GM19328 (cell line): Measurements from ENCODE around the gene CNTN4.

Experiments used
- ATAC-seq: cut with Tn5 transposase; IDR thresholded peaks from one replicate; pipeline ENCODE4 v1.9.1; 2021; ENCODE audit warnings: mild to moderate bottlenecking, moderate library complexity; ENCODE audit not compliant: unreplicated experiment

Gene CNTN4

DNA sequence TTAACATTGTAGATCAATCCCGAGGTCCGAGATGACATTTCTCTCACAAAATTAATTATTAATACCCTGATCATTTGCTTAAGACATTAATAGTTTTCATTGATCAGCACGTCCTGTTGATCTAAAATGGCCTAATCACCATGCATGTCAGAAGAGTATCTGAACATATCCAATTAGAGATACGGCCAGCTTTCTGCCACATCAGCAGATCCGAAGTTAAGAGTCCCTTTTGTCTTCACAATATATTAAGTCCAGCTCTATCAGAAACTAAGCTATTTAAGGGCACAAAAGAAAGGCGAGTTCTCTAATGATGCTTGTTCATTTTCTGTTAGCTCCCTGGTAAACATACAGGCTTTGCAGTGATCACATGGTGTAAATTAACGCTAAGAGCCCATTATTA is 470.3 kb downstream of the CNTN4 start:
- ATAC-seq: no peak

DNA sequence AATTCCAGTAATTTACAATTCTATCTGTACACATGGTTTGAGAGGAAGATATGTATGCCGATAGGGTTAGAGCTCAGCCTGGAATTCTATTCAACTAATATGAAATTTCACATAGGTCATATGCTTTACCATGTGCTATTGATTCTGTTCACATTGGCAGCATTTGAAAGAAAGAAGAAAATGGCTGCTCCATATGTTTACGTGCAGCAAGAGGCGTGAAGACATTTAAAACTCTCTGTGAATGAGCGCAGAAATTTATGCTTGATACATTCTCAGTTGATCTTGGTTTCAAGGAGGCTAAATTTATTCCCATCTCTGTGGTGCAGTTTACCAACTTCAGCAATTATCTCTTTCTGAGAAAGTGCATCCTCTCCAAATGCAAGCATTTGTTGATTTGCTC is 478.9 kb downstream of the CNTN4 start:
- ATAC-seq: no peak

DNA sequence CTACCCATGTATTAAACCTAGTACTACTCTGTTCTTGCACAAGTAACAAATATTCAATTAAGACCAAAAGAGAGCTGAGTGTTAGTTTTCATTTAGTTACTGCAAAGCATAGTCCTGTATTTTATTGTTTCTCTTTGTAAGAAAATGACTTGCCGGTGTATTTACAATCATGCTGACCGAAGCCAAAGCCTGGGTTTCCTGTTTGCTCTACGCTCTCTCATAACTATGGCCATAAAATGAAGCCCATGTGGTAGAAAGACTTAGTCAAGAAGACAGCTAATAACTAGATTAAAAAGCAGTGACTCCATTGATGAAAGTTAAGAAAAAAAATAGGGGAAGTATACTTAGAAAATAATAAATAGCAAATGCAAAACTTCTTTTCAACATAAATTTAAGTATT is 479.9 kb downstream of the CNTN4 start:
- ATAC-seq: no peak

DNA sequence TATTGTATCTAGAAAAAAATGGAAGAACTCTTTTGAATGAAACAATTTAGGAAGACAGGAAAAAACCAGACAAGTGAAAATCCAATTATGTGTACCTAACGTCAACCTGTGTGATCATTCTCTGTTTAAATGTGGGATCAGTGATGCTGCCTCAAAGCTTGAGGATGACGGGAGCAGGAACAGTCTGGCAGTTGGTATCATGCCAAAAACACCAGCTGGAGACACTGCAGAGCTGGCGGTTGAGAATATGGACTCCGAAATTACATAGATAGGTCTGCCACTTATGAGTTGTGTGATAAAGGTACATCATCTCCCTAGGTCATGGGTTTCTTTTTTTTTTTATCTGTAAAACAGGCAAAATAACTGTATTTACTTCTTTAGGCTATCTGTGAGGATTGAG is 480.5 kb downstream of the CNTN4 start:
- ATAC-seq: no peak

DNA sequence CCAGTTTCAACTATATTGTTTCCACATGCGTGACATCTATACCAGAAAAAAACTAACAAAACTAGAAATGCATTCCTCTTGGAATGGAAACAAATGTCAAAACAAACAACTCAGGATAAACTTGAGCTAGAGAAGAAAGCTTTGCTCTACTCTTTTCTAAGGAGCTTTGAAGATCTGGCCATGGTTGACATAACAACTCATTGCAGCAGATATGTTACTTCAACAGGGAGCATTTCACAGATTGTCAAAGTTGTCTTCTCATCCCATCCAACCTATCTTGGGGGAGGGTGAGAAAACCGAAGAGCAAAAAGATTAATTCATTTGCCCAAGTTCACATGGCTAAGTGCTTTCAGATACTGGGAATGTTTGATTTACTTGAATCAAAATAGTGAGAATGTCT is 484.4 kb downstream of the CNTN4 start:
- no peak for ATAC-seq

DNA sequence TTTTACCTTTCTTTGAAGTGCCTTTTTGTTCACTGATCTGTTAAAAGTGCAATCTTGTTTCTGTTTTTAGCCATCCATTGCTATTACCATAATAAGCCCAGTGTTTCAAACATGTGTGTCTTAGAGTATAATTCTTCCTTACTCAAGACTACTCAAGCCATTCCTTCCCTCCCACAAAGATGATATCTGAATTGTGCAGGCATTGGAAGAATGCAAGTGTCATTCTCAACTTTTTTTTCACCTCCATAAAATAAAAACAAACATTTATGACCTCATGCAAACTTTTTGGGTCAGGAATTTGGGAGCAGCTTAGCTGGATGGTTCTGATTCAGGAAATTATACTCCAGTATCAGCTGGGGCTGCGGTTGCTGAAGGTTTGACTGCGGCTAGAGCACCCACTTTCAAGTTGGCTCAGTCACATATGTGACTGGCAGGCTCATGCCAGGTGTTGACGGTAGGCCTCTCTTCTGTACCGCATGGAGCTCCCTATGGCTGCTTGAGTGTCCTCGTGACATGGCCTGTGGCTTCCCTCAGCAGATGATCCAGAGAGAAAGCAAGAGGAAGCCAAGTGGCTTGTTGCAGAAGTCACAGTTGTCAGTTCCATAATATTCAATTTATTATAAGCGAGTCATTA is 490.8 kb downstream of the CNTN4 start:
- no peak for ATAC-seq

DNA sequence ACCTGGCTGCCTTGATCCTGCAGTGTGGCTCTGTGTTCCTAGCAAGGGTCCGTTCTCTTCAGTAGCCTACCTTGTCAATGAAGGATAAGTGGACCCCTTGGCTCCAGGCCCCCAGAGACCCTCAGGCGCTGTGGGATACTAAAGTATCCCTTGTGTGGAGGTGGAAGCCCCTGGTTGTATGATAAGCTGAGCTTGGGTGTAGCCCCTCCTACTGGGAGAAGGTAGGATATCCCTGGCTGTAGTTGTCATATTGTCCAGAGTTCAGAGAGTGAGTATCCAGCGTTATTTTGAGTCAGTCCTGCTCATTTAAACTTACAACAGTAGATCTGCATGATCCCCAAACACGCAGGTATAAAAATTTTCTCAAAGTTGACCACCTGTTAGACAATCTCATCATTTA is 496.8 kb downstream of the CNTN4 start:
- ATAC-seq: no peak

DNA sequence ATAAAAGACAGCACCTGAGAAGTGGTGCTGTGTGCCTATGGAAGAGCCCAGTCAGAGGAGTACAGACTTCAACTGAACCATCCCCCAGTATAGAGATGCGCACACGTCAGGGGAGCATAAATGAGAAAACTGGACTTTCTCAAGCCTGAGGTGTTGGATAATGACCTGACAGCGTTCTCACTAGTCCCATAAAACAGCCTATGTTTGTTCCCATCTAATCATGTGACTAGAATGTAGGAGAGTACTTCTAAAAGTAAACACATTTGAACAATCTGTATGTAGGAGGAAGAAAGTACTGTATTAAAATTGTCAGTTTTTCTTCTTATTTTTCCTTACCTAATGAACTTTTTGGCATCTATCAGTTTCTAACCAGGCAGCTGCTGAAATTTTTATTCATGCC is 498.9 kb downstream of the CNTN4 start:
- ATAC-seq: no peak

DNA sequence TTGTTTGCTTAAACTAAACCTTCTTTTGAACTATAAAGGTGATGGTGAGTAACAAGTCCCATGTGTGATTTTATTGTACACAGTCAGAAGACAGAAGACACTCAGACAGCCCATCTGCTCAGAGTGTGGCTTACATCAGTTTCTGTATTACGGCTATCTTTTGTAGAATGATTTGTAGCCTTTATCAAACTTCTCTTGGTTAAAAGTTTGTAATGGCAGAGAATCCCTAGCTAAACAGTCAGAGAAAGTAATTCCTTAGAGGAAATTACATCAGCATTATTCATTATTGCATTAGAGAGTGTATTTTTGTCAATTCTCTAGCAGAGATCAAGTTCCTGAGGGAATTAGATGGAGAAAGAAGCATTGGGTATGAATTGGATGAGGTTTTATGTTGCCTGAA is 500.8 kb downstream of the CNTN4 start:
- no peak for ATAC-seq

DNA sequence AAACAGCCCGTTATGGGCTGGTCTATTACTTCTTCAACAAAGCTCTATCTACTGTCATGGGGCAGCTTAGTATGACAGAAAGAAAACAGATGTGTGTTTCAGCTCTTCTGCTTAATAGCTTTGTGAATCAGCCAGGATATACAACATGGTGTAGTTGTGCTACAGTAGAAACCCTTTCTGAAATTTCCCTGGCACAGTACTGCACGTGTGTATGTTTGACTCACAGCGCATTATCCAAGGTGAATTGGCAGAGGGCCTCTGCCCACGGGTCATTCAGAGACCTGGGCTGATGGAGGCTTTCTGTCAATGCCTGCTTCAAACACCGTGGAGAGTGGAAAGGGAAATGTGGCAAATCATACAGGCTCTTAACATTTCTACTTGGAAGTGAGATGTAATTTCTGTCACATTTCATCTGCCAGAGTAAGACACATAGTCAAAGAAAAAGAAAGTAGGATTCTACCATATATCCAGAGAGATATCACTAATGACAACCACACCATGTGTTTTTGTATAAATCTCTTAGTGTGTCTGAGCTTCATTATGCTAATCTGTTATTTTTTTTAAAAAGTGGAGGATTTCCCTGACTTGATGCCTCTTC is 505.1 kb downstream of the CNTN4 start:
- ATAC-seq: no peak

DNA sequence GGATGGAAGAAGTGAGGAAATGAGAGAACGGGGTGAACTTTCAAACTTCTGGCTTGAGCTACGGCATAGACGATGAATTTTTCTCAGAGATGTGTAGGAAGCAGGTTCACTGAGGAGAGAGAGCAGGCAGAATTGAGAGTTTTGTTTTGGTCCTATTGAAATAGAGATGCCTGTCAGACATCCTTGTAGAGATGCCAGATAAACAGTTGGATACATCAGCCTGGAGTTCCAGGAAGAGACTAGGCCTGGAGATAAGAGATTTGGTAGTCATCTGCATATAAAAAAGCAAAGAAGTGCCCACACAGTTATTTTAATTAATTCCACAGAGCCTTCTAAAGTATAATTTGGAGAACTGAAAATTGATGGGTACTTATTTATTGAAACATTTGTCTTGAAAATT is 515.9 kb downstream of the CNTN4 start:
- no peak for ATAC-seq

DNA sequence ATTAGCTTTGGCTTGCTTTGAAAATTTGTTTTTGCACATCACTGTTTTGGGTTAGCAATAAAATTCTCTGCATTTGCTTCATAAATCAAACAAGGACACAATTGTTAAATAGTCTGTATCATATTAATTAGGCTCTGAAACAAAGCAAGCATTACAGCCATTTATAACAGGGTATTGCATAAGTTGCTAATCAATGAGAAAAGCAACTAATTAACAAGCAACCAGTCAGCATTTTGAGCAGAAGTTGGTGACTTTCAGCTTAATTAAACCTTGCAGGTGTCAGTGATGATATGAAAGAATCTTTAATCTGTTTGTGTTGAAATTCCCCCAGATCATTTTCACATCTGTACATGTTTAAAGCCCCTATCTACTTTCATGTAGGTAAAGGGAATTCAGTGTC is 516.4 kb downstream of the CNTN4 start:
- ATAC-seq: no peak

DNA sequence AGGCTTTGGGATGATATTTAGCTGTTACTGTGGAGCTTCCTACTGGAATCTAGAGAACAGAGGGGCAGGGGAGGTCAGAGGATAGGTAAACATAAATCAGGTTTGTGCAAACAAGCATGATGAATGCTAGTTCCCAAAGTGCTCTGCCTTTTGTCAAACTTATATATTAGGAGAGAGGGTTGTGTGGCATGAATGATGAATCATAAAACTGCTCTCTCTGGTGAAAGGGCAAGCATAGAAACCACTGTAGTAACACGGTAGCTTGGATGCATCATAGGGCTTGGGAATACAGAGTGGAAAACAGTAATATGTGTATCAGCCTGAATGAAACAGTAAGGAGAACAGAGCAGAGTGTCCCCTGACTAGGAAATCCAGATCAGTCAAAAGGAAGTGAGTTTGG is 524.8 kb downstream of the CNTN4 start:
- no peak for ATAC-seq

DNA sequence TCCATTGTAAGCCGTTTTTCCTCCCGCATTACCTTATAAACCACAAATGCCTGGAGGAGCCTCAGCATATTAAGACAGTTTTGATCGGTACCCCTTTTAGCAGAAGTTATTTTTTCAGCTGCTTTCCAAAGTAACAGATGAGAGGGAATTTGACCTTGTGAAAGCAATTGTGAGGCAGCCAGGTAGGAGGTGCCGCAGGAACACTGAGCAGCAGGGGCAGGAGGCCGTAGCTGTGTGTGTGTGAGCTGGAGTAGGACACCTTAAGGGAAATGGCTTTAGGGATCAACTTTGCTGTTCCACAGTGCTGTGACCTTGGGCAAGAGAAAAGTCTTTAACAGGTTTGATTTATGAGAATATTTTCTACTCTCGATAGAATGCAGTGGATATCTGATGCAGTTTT is 529.5 kb downstream of the CNTN4 start:
- ATAC-seq: no peak

DNA sequence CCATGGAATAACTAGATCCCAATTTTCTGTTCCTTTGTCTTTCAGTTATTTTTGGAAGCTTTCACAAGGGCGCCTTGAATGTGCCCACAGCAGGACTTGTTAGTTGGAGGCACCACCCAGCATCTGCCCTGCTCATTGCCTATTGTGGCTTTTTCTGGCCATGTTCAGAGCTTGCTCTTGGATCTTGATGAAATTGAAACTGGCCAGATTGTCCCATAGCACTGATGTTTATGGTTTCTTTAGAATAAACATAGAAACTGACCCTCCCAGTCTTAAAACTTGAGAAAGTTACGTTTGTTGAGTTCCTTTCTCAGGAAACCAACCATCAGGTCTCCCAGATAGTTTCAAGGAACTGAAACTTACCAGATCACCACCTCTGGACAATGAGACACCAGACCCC is 536.8 kb downstream of the CNTN4 start:
- no peak for ATAC-seq

DNA sequence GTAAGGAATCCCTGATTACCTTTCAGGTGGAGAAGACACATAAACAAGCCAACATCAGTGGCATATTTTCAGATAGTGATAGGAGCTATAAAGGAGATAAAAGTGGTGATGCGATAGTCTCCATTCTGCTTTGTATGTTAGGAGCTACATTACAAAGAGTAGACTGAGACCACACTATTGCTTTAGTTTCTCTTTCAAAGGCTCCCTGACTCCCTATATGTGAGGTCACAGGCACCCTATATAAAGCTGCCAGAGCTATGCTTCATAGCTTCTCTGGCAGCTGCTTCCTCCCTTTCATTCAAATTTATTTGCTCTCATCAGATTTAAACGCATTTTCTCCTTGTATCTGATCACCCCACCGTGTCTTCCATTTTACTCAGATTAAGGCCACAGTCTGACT is 544.9 kb downstream of the CNTN4 start:
- no peak for ATAC-seq

DNA sequence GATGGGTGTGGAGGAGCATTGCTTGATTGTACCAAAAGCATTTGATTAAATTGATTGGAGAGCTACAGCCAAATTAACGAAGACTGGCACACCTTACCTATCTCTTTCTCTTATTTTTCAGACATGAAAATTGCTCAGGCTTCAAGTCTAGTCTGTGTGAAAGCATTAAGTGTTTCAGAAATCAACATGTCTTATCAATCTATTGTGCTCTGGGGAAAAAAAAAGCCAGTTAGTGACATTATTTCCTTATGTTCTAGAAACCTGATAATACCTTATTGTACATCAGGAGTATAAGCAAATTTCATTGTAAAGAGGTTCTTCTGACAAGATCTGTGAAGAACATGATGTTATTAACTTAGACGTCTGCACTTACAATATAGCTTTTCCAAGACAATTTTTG is 546.3 kb downstream of the CNTN4 start:
- ATAC-seq: no peak

DNA sequence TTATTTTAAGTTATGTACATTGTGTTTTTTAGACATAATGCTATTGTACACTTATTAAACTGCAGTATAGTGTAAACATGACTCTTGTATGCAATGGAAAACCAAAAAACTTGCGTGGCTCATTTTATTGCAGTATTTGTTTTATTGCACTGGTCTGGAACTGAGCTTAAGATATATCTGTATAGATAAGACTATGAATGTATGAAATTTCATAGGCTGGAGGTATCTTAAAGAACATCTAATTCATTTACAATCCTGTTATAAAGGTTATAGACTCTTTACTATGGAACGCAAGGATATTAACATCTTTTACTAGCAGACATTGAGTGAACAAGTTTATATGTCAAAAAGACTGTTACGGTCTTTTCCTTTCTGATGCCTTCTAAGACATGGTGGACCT is 552.1 kb downstream of the CNTN4 start:
- ATAC-seq: no peak

DNA sequence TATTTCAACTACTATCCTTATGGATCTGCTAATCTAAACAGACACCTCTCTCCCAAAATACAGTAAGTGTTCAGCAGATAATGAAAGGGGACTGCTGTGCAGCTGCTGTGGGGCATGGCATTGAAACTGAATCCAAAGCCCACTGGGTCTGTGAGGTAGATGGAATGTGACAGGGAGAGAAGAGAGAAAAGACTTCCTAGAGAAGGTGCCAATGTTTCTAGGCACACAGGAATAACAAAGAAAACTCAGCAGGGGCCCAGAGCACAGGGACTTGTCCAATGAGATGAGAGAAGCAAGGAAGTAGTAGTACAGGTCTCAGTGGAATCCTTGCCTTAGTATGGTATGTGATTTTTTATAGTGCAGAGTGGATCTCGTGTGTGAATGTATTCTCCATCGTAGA is 553.7 kb downstream of the CNTN4 start:
- ATAC-seq: no peak

DNA sequence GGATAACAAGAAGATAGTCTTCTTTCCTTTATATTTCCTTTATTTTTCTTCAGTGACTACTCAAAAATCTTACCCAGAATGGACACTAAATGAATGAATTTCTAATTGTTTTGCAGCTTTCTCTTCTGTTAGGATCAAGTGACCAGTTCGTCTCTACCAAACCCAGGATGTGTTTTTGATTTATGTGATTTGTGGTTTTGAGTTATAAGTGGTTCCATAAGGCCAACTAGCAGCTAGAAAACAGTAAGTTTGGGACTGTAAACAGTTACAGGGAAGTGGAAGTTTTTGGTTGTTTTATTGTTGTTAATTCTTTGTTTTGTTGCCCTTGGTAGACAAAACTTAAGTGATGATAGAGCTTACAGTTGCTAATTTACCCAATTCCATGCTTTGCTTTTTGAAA is 555.0 kb downstream of the CNTN4 start:
- ATAC-seq: no peak

DNA sequence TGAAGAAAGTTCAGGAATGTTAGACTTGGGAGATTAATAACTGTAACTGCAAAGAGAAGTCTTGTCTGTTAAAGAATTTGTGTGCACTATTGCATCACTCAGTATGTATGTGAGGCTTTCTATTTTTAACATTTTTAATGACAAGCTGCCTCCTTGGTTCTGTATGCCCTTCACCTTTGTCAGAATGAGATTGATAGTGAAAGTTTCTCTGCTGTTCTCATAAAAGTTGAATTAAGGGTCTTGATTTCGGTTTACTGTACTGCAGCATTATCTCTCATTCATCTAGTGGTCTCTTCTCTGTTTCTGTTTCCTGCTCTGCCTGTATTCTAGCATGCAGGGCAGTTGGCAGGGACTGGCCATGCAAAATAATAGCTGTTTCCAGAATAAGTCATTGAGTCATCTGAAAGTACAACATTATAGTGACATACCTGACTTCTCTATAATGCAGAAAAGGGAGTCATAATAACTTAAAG is 556.6 kb downstream of the CNTN4 start:
- ATAC-seq: no peak

DNA sequence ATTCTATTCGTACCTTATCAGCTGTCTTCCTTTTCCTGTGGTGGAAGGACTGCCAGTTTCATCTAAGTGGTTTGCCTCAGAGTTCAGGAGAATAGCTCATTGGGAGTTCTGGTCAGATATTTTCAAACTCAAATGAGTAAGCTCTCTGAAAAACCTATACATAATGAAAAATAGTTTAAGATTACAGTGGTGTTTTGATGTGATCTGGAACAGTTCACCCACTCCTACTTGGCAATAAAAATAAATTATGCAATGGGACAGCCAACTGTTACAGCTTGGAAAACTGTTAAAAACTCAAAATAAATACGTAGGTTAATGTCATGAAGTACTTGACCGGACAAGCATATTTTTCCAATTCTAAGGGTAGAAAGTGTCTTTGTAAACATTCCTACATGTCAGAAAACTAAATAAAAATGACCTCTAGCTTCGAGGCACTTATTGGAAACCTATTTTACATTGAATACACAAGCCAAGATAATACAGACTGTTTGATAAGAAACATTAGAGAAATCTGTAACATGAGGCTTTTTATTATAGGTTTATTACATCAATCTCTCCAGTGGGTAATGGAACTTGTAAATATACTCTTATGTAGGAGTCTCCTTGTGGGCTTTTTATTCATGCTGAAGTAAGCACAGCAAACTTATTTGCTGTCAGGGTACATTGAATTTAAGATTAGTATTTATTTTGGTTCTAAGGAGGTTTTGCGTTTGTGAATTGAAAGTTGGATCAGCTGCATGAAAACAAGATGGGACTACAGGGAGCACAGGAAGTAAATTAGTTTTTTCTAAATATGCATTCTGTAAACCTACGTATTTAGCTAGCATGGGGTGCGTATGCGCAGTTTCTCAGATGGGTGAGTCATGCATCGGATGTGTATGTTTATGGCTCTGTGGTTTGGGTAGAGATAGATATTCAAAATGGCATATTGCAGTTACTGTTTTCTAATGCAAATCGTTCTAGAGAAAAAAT is 558.4 kb downstream of the CNTN4 start:
- no peak for ATAC-seq
